ENCODE measurements around the gene DNAH14. TPM values are rescaled to one million over a fixed set of nuclear protein-coding genes. Genes with fewer than 3 reads are reported as not detected.
"Not testable (repeated sequence)": the region's sequence is repeated elsewhere in the genome, so short reads cannot be mapped to it uniquely, and the experiment has no call there.

DNAH14 gene
- total RNA-seq, 2 donors from 2014 or later = 2.6 TPM; not detected in 1

- DNase-seq (ENCODE audit: low spot score) = no peak
- Histone ChIP-seq H3K27ac (no peak overlapping the region), H3K4me1 (ENCODE audit: control insufficient read depth in 1 of 2, low read depth in 2 of 2) (no peaks in the 10 kb centered on the region), H3K9me3 (peaks cover 4% of the 10 kb centered on the region), H3K4me3 (no peak overlapping the region), H3K36me3 (no peaks in the 10 kb centered on the region), H3K27me3 (replicated peaks; ENCODE audit: insufficient read depth) (no peaks in the 10 kb centered on the region)
- ATAC-seq (ENCODE audit: insufficient number of reproducible peaks, low FRiP score, low read depth) = no peak
- TF ChIP-seq, protein P1, sequence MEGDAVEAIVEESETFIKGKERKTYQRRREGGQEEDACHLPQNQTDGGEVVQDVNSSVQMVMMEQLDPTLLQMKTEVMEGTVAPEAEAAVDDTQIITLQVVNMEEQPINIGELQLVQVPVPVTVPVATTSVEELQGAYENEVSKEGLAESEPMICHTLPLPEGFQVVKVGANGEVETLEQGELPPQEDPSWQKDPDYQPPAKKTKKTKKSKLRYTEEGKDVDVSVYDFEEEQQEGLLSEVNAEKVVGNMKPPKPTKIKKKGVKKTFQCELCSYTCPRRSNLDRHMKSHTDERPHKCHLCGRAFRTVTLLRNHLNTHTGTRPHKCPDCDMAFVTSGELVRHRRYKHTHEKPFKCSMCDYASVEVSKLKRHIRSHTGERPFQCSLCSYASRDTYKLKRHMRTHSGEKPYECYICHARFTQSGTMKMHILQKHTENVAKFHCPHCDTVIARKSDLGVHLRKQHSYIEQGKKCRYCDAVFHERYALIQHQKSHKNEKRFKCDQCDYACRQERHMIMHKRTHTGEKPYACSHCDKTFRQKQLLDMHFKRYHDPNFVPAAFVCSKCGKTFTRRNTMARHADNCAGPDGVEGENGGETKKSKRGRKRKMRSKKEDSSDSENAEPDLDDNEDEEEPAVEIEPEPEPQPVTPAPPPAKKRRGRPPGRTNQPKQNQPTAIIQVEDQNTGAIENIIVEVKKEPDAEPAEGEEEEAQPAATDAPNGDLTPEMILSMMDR (IDR thresholded peaks at IDR 0.05) = no peak
Observed at GRCh38 chr1:225280563-225280962, 351.1 kb downstream of the DNAH14 start.

- TF ChIP-seq, protein P1 (IDR thresholded peaks at IDR 0.05) = no peak
- no peaks in the 10 kb centered on the region for H3K36me3 ChIP-seq
- ATAC-seq (ENCODE audit: insufficient number of reproducible peaks, low FRiP score, low read depth) = no peak
Observed at GRCh38 chr1:225290244-225290643, 360.8 kb downstream of the DNAH14 start.

GRCh38 chr1:225299624-225300023, 370.1 kb downstream of the DNAH14 start:
- Histone ChIP-seq H3K27ac (no peak overlapping the region), H3K27me3 (replicated peaks; ENCODE audit: insufficient read depth) (no peaks in the 10 kb centered on the region), H3K9me3 (peaks cover 4% of the 10 kb centered on the region), H3K4me1 (ENCODE audit: control insufficient read depth in 1 of 2, low read depth in 2 of 2) (no peaks in the 10 kb centered on the region), H3K4me3 (no peak overlapping the region), H3K36me3 (no peaks in the 10 kb centered on the region)
- no peak for DNase-seq (ENCODE audit: low spot score)
- ATAC-seq (ENCODE audit: insufficient number of reproducible peaks, low FRiP score, low read depth) = no peak
- TF ChIP-seq, protein P1 (IDR thresholded peaks at IDR 0.05) = no peak

More at GRCh38 chr1:225290244-225290643, 360.8 kb downstream of the DNAH14 start:
- DNase-seq (ENCODE audit: low spot score) = no peak
- peaks cover 11% of the 10 kb centered on the region for H3K9me3 ChIP-seq
- no peak overlapping the region for H3K4me3 ChIP-seq
- no peaks in the 10 kb centered on the region for H3K4me1 ChIP-seq (ENCODE audit: control insufficient read depth in 1 of 2, low read depth in 2 of 2)
- no peak overlapping the region for H3K27ac ChIP-seq
- H3K27me3 ChIP-seq (replicated peaks; ENCODE audit: insufficient read depth) = no peaks in the 10 kb centered on the region

GRCh38 chr1:225300381-225300780, 370.9 kb downstream of the DNAH14 start:
- Histone ChIP-seq H3K4me1 (ENCODE audit: control insufficient read depth in 1 of 2, low read depth in 2 of 2) (no peaks in the 10 kb centered on the region), H3K27ac (no peak overlapping the region), H3K27me3 (replicated peaks; ENCODE audit: insufficient read depth) (no peaks in the 10 kb centered on the region), H3K4me3 (no peak overlapping the region), H3K9me3 (peaks cover 4% of the 10 kb centered on the region), H3K36me3 (no peaks in the 10 kb centered on the region)
- ATAC-seq (ENCODE audit: insufficient number of reproducible peaks, low FRiP score, low read depth) (no peak), DNase-seq (ENCODE audit: low spot score) (no peak)
- TF ChIP-seq, protein P1 (IDR thresholded peaks at IDR 0.05) = no peak

GRCh38 chr1:225304996-225305395, 375.5 kb downstream of the DNAH14 start:
- no peak for DNase-seq (ENCODE audit: low spot score)
- Histone ChIP-seq H3K4me3 (no peak overlapping the region), H3K36me3 (no peaks in the 10 kb centered on the region), H3K4me1 (ENCODE audit: control insufficient read depth in 1 of 2, low read depth in 2 of 2) (no peaks in the 10 kb centered on the region), H3K9me3 (no peaks in the 10 kb centered on the region), H3K27ac (no peak overlapping the region), H3K27me3 (replicated peaks; ENCODE audit: insufficient read depth) (no peaks in the 10 kb centered on the region)
- TF ChIP-seq, protein P1 (IDR thresholded peaks at IDR 0.05) = no peak
- no peak for ATAC-seq (ENCODE audit: insufficient number of reproducible peaks, low FRiP score, low read depth)

GRCh38 chr1:225310544-225310943, 381.1 kb downstream of the DNAH14 start:
- not testable (repeated sequence) for H3K9me3 ChIP-seq; H3K36me3 ChIP-seq; H3K27me3 ChIP-seq (replicated peaks; ENCODE audit: insufficient read depth); H3K4me1 ChIP-seq (ENCODE audit: control insufficient read depth in 1 of 2, low read depth in 2 of 2); H3K27ac ChIP-seq; H3K4me3 ChIP-seq; ATAC-seq (ENCODE audit: insufficient number of reproducible peaks, low FRiP score, low read depth); DNase-seq (ENCODE audit: low spot score)

All from thoracic aorta (tissue), 2 donors.